Mononuclear cell (primary cell): ENCODE data around the gene PFKFB1. TPM values are rescaled to one million over a fixed set of nuclear protein-coding genes. Genes with fewer than 3 reads are reported as not detected.

Experiments
- H3K27me3 ChIP-seq: 2 replicates; pipeline ENCODE4 v1.6.0; 2011; ENCODE audit warnings: low read length, control low read depth; ENCODE audit not compliant: insufficient read depth
- H3K4me1 ChIP-seq: 2 replicates; pipeline ENCODE4 v1.5.1; 2011; ENCODE audit warnings: mild to moderate bottlenecking, low read length, control low read depth; ENCODE audit not compliant: insufficient read depth
- H3K4me3 ChIP-seq: 2 replicates; pipeline ENCODE4 v1.5.1; 2011; ENCODE audit warnings: mild to moderate bottlenecking, low read length, moderate library complexity
- H3K9me3 ChIP-seq: 2 replicates; pipeline ENCODE4 v1.5.1; 2011; ENCODE audit warnings: low read depth, mild to moderate bottlenecking, control low read depth, low read length
- total RNA-seq: library from RNA; depleted of rRNA; stranded (reverse); fragments of >200 nt; gene quantifications from one replicate; pipeline ENCODE4 v1.2.3, GENCODE V29; 2012

The PFKFB1 gene
- total RNA-seq, 1 donor: 0.42 TPM

DNA sequence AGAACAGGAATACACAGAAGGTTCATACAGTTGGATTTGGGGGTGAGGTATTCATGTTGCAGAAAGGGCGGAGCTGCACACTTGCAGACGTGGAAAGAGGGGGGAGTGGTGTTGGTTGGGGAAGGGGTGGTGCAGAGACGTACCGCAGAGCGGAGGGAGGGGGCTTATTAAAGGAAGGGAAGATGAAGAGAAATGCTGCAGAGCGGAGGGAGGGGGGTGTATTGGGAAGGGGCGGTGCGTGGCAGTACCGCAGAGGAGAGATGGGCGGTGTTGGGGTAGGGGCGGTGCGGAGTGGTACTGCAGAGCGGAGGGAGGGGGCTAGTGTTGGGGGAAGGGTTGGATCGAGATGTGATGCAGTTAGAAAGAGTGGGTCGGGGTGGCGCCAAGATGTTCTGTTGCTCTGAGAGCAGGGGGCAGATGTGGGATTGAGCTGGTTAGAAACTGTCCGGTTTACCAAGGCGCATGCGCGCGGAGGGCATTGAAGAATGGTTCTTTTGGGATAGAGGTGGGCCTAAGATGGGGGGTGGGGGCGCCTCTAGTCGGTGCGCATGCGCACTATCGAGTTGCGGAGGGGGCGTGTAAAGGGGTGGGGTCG, 72.5 kb downstream of the PFKFB1 start:
- H3K9me3 ChIP-seq: no peaks in the 10 kb centered on the region
- peak overlapping the region; percentile 37 for H3K4me3 ChIP-seq
- H3K4me1 ChIP-seq: peaks cover 4% of the 10 kb centered on the region
- no peaks in the 10 kb centered on the region for H3K27me3 ChIP-seq

- Histone ChIP-seq H3K27me3 (no peaks in the 10 kb centered on the region), H3K9me3 (no peaks in the 10 kb centered on the region), H3K4me3 (peak within 1 kb of the TSS; percentile 37)
Measured at GRCh38 chrX:54920610-54921426, 73.2 kb downstream of the PFKFB1 start, which contains the start of gene TRO. Gene TRO, plus strand, starts transcription at chrX:54920824. Its CDS starts 1,423 bp downstream, at chrX:54922247.

GRCh38 chrX:54909941-54910340, 84.0 kb downstream of the PFKFB1 start:
- H3K9me3 ChIP-seq: no peaks in the 10 kb centered on the region
- H3K4me1 ChIP-seq: no peaks in the 10 kb centered on the region
- no peaks in the 10 kb centered on the region for H3K27me3 ChIP-seq
- H3K4me3 ChIP-seq: no peak overlapping the region

More at GRCh38 chrX:54920610-54921426, 73.2 kb downstream of the PFKFB1 start, which contains the start of gene TRO:
- H3K4me1 ChIP-seq: peaks cover 4% of the 10 kb centered on the region

- Histone ChIP-seq H3K4me3 (no peak overlapping the region), H3K4me1 (no peaks in the 10 kb centered on the region), H3K9me3 (no peaks in the 10 kb centered on the region), H3K27me3 (no peaks in the 10 kb centered on the region)
Measured at GRCh38 chrX:54894159-54894558, 99.8 kb downstream of the PFKFB1 start.

DNA sequence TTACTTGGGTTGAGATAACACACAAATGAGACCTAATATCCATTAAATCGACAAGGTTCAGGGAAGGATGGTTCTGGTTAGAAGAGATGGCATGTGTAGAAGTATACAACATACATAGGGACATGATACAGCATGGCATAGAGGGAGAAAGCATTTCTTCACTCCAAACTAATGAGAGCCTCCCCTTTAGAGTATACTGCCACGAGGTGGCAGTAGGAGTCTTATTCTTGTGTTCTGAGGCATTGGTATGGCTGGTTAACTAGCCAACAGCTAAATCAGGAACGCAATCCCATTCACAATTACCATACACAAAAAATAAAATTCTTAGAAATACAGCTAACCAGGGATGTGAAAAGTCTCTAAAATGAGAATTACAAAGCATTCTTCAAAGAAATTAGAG, 102.4 kb downstream of the PFKFB1 start:
- Histone ChIP-seq H3K9me3 (no peaks in the 10 kb centered on the region), H3K4me1 (no peaks in the 10 kb centered on the region), H3K4me3 (no peak overlapping the region), H3K27me3 (no peaks in the 10 kb centered on the region)

DNA sequence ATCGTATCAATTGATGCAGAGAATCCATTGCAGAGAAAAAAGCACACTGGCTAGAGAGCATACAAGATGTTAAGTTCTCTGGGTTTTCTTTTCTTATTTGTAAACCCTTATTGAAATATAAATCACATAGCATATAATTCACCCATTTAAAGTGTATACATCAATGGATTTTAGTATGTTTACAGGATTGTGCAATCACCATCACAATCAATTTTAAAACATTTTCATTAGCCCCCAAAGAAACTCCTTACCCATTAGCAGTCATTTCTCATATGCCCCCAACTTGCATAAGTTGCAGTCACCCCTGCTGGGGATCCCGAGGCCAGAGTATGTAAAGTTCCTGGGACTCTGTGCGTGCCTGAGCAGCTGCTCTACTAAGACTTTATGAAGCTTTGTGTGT, 108.2 kb downstream of the PFKFB1 start:
- Histone ChIP-seq H3K4me1 (no peaks in the 10 kb centered on the region), H3K9me3 (no peaks in the 10 kb centered on the region), H3K4me3 (no peak overlapping the region), H3K27me3 (no peaks in the 10 kb centered on the region)

Other genes starting within 250 kb of the PFKFB1 start
- not detected for gene ITIH6, start 195.9 kb downstream of the PFKFB1 start, total RNA-seq
- gene MAGED2, start 186.4 kb downstream of the PFKFB1 start, total RNA-seq: 31.1 TPM
- gene TRO, start 73.4 kb downstream of the PFKFB1 start, total RNA-seq: 0.73 TPM
- gene APEX2, start 6.2 kb upstream of the PFKFB1 start, total RNA-seq: 4.4 TPM
- gene ALAS2, start 36.8 kb upstream of the PFKFB1 start, total RNA-seq: 2.4 TPM
- gene PAGE2B, start 80.8 kb upstream of the PFKFB1 start, total RNA-seq: not detected
- gene PAGE2, start 94.8 kb upstream of the PFKFB1 start, total RNA-seq: not detected
- gene PAGE5, start 226.2 kb upstream of the PFKFB1 start, total RNA-seq: 1.5 TPM